ENCODE data around the gene TOMT. TPM values are rescaled to one million over a fixed set of nuclear protein-coding genes. Genes with fewer than 3 reads are reported as not detected.

TOMT gene
- polyA plus RNA-seq, 1 donor from 2014 or later, result 0.76 TPM

GRCh38 chr11:72116019-72116755 lies 10.5 kb downstream of the TOMT start:
- H3K27me3 ChIP-seq (ENCODE audit: insufficient read depth, low read depth, low read length), result no peaks in the 10 kb centered on the region
- no peak overlapping the region for H3K27ac ChIP-seq (ENCODE audit: low read length)
- no peak overlapping the region for H3K4me3 ChIP-seq (ENCODE audit: low read length)

GRCh38 chr11:72119198-72119597 lies 13.5 kb downstream of the TOMT start:
- Histone ChIP-seq H4K20me1 (ENCODE audit: insufficient read depth) (no peaks in the 10 kb centered on the region), H3K4me2 (ENCODE audit: low read length) (no peak overlapping the region), H3K9ac (ENCODE audit: low read length) (no peak overlapping the region), H3F3A (ENCODE audit: insufficient read depth, low read length, poor library complexity, severe bottlenecking) (no peaks in the 10 kb centered on the region), H3K4me3 (ENCODE audit: low read length) (no peak overlapping the region), H3K9me3 (ENCODE audit: low read length) (no peaks in the 10 kb centered on the region), H2AFZ (ENCODE audit: low read depth, low read length) (no peak overlapping the region), H3K79me2 (replicated peaks; ENCODE audit: insufficient read depth, low read length) (no peaks in the 10 kb centered on the region), H3K36me3 (ENCODE audit: insufficient read depth, low read length) (no peaks in the 10 kb centered on the region), H3K27me3 (ENCODE audit: insufficient read depth, low read depth, low read length) (no peaks in the 10 kb centered on the region), H3K9me2 (ENCODE audit: insufficient read depth, low read length) (no peaks in the 10 kb centered on the region), H3K27ac (ENCODE audit: low read length) (no peak overlapping the region)
- no peak for TF ChIP-seq EZH2 (IDR thresholded peaks at IDR 0.05; ENCODE audit: borderline replicate concordance, insufficient read depth, low read length, poor library complexity, severe bottlenecking)
- no peak for TF ChIP-seq SMC3 (conservative IDR thresholded peaks at IDR 0.05; ENCODE audit: poor library complexity)
- no peak for TF ChIP-seq MXI1 (conservative IDR thresholded peaks at IDR 0.05; ENCODE audit: poor library complexity, severe bottlenecking)
- TF ChIP-seq EP300 (conservative IDR thresholded peaks at IDR 0.05; ENCODE audit: poor library complexity, severe bottlenecking), result no peak
- no peak for TF ChIP-seq POLR2AphosphoS5 (IDR thresholded peaks at IDR 0.05)
- no peak for TF ChIP-seq TAF1 (IDR thresholded peaks at IDR 0.05; ENCODE audit: low read depth)
- no peak for TF ChIP-seq CTCF (IDR thresholded peaks at IDR 0.05; ENCODE audit: poor library complexity, severe bottlenecking)
- no peak for TF ChIP-seq RAD21 (conservative IDR thresholded peaks at IDR 0.05)

More at GRCh38 chr11:72116019-72116755, 10.5 kb downstream of the TOMT start:
- TF ChIP-seq EP300 (conservative IDR thresholded peaks at IDR 0.05; ENCODE audit: poor library complexity, severe bottlenecking) (no peak), MXI1 (conservative IDR thresholded peaks at IDR 0.05; ENCODE audit: poor library complexity, severe bottlenecking) (no peak), POLR2AphosphoS5 (IDR thresholded peaks at IDR 0.05) (no peak), CTCF (IDR thresholded peaks at IDR 0.05; ENCODE audit: poor library complexity, severe bottlenecking) (no peak), SMC3 (conservative IDR thresholded peaks at IDR 0.05; ENCODE audit: poor library complexity) (no peak), EZH2 (IDR thresholded peaks at IDR 0.05; ENCODE audit: borderline replicate concordance, insufficient read depth, low read length, poor library complexity, severe bottlenecking) (no peak), TAF1 (IDR thresholded peaks at IDR 0.05; ENCODE audit: low read depth) (no peak), RAD21 (conservative IDR thresholded peaks at IDR 0.05) (no peak)
- TF ChIP-seq, protein P1, sequence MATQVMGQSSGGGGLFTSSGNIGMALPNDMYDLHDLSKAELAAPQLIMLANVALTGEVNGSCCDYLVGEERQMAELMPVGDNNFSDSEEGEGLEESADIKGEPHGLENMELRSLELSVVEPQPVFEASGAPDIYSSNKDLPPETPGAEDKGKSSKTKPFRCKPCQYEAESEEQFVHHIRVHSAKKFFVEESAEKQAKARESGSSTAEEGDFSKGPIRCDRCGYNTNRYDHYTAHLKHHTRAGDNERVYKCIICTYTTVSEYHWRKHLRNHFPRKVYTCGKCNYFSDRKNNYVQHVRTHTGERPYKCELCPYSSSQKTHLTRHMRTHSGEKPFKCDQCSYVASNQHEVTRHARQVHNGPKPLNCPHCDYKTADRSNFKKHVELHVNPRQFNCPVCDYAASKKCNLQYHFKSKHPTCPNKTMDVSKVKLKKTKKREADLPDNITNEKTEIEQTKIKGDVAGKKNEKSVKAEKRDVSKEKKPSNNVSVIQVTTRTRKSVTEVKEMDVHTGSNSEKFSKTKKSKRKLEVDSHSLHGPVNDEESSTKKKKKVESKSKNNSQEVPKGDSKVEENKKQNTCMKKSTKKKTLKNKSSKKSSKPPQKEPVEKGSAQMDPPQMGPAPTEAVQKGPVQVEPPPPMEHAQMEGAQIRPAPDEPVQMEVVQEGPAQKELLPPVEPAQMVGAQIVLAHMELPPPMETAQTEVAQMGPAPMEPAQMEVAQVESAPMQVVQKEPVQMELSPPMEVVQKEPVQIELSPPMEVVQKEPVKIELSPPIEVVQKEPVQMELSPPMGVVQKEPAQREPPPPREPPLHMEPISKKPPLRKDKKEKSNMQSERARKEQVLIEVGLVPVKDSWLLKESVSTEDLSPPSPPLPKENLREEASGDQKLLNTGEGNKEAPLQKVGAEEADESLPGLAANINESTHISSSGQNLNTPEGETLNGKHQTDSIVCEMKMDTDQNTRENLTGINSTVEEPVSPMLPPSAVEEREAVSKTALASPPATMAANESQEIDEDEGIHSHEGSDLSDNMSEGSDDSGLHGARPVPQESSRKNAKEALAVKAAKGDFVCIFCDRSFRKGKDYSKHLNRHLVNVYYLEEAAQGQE (IDR thresholded peaks at IDR 0.05; ENCODE audit: borderline replicate concordance), result no peak
- Histone ChIP-seq H3K9ac (ENCODE audit: low read length) (no peak overlapping the region), H3K9me3 (ENCODE audit: low read length) (no peaks in the 10 kb centered on the region), H3K4me2 (ENCODE audit: low read length) (no peak overlapping the region), H2AFZ (ENCODE audit: low read depth, low read length) (no peak overlapping the region), H3K36me3 (ENCODE audit: insufficient read depth, low read length) (no peaks in the 10 kb centered on the region), H4K20me1 (ENCODE audit: insufficient read depth) (no peaks in the 10 kb centered on the region), H3K9me2 (ENCODE audit: insufficient read depth, low read length) (no peaks in the 10 kb centered on the region), H3F3A (ENCODE audit: insufficient read depth, low read length, poor library complexity, severe bottlenecking) (no peaks in the 10 kb centered on the region), H3K79me2 (replicated peaks; ENCODE audit: insufficient read depth, low read length) (no peaks in the 10 kb centered on the region)

All from neural cell (in vitro differentiated cells).